ENCODE data around the gene WNT11. TPM values are rescaled to one million over a fixed set of nuclear protein-coding genes. Genes with fewer than 3 reads are reported as not detected.

The WNT11 gene
- total and polyA plus RNA-seq, 2 donors from 2014 or later = 0.80 to 2.2 TPM

DNA sequence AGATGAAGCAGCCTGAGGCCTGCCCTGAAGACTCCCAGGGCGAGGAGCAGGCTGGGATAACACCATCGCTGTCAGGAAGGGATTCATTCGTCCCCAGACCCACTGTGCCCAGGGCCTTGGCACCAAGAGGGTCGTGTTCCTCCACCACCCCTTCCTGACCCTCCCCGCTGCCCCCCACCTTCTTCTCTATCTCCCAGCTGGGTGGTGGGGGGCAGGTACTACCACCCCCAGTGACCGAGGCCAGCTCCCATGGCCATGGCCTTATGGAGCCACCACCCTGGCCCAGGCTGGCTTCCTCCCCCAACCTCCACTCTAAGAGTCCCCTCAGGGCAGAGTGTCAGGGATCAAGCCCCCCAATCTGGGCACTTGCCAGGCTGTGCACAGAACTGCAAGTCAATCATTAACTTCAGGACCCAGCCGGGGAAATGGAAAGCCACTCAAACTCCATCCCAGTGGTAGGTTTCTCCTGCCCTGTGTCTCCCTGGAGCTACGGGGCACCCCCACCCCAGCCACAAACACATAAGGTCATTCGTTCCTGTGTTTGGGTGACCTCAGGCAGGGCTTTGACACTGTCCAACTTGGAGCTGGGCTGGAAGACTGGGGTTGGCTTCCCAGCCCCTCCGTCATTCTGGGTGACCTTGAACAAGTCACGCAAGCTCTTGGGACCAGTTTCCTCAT, 33.3 kb upstream of the WNT11 start:
- H3K9ac ChIP-seq (ENCODE audit: low read length in 3 of 3) = no peak overlapping the region
- no peaks in the 10 kb centered on the region for H3K36me3 ChIP-seq (ENCODE audit: control insufficient read depth in 2 of 3, insufficient read depth in 3 of 3, low read length in 3 of 3)
- no peaks in the 10 kb centered on the region for H3K27me3 ChIP-seq (ENCODE audit: control insufficient read depth, insufficient read depth, low read length)
- intact Hi-C loops (cut with DNase I) = no loop called here
- no peak overlapping the region for H3K27ac ChIP-seq (ENCODE audit: low read depth in 2 of 2, low read length in 2 of 2)
- DNase-seq = peak in 2 of 5 donors; percentile 44 to 51
- peaks cover 0 to under 1% (median 0%) of the 10 kb centered on the region in 3 donors for H3K4me1 ChIP-seq (ENCODE audit: control insufficient read depth in 2 of 3, insufficient read depth in 2 of 3, low read depth in 1 of 3, low read length in 3 of 3)
- TF ChIP-seq, protein P1, sequence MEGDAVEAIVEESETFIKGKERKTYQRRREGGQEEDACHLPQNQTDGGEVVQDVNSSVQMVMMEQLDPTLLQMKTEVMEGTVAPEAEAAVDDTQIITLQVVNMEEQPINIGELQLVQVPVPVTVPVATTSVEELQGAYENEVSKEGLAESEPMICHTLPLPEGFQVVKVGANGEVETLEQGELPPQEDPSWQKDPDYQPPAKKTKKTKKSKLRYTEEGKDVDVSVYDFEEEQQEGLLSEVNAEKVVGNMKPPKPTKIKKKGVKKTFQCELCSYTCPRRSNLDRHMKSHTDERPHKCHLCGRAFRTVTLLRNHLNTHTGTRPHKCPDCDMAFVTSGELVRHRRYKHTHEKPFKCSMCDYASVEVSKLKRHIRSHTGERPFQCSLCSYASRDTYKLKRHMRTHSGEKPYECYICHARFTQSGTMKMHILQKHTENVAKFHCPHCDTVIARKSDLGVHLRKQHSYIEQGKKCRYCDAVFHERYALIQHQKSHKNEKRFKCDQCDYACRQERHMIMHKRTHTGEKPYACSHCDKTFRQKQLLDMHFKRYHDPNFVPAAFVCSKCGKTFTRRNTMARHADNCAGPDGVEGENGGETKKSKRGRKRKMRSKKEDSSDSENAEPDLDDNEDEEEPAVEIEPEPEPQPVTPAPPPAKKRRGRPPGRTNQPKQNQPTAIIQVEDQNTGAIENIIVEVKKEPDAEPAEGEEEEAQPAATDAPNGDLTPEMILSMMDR (IDR thresholded peaks at IDR 0.05; ENCODE audit: borderline replicate concordance, extremely low read depth, insufficient read depth) = no peak
- no peak for FAIRE-seq
- H3K9me3 ChIP-seq (ENCODE audit: control insufficient read depth in 2 of 3, insufficient read depth in 1 of 3, low read length in 3 of 3) = no peaks in the 10 kb centered on the region
- no peak overlapping the region for H3K4me3 ChIP-seq (ENCODE audit: low read length in 3 of 3)

DNA sequence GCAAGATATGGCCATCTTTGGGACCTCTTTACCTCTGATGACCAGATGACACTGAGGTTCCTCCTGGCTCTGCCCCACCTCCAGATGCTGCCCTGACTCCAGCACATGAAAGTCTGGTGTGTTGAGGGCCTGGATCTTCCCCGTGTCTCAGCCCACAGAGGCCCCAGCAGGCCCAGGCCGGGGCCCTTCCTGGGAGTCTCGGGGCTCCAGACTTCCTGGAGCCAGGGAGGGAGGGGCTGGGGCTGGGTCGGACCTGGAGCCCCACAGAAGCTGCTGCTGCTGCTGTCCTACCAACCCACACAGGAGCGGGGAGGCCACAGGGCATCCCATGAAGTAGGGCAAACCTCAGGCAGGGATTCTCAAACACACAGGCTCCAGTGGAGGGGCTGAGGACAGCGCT, 32.2 kb upstream of the WNT11 start:
- FAIRE-seq = no peak
- Histone ChIP-seq H3K9ac (ENCODE audit: low read length in 3 of 3) (no peak overlapping the region), H3K9me3 (ENCODE audit: control insufficient read depth in 2 of 3, insufficient read depth in 1 of 3, low read length in 3 of 3) (no peaks in the 10 kb centered on the region), H3K4me3 (ENCODE audit: low read length in 3 of 3) (no peak overlapping the region), H3K27me3 (ENCODE audit: control insufficient read depth, insufficient read depth, low read length) (no peaks in the 10 kb centered on the region), H3K4me1 (ENCODE audit: control insufficient read depth in 2 of 3, insufficient read depth in 2 of 3, low read depth in 1 of 3, low read length in 3 of 3) (peaks cover 0 to 5% (median 0%) of the 10 kb centered on the region in 3 donors), H3K27ac (ENCODE audit: low read depth in 2 of 2, low read length in 2 of 2) (no peak overlapping the region), H3K36me3 (ENCODE audit: control insufficient read depth in 2 of 3, insufficient read depth in 3 of 3, low read length in 3 of 3) (no peaks in the 10 kb centered on the region)
- TF ChIP-seq, protein P1 (IDR thresholded peaks at IDR 0.05; ENCODE audit: borderline replicate concordance, extremely low read depth, insufficient read depth) = no peak
- peak in 1 of 5 donors; percentile 53 for DNase-seq
- intact Hi-C loops (cut with DNase I) = no loop called here

DNA sequence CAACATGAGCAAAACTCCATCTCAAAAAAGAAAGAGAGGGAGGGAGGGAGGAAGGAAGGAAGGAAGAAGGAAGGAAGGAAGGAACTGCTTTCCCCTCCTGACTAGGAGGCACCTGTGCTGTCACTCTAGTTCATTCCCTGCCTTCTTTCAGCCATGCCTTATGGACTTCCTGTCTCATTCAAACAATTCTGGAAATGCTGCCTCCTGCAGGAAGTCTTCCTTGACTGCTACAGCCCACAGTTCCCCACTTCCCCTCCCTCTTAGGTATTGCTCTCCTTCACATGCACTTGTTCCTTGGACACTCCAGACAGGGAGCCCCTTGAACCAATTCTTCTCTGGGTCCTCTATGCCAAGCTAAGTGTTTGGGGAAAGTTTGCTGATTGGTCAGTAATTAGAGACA, 31.6 kb upstream of the WNT11 start:
- intact Hi-C loops (cut with DNase I) = no loop called here
- TF ChIP-seq, protein P1 (IDR thresholded peaks at IDR 0.05; ENCODE audit: borderline replicate concordance, extremely low read depth, insufficient read depth) = no peak
- H3K4me3 ChIP-seq (ENCODE audit: low read length in 3 of 3) = no peak overlapping the region
- DNase-seq = no peak
- no peak overlapping the region for H3K27ac ChIP-seq (ENCODE audit: low read depth in 2 of 2, low read length in 2 of 2)
- no peaks in the 10 kb centered on the region for H3K9me3 ChIP-seq (ENCODE audit: control insufficient read depth in 2 of 3, insufficient read depth in 1 of 3, low read length in 3 of 3)
- H3K36me3 ChIP-seq (ENCODE audit: control insufficient read depth in 2 of 3, insufficient read depth in 3 of 3, low read length in 3 of 3) = no peaks in the 10 kb centered on the region
- no peak overlapping the region for H3K9ac ChIP-seq (ENCODE audit: low read length in 3 of 3)
- no peaks in the 10 kb centered on the region for H3K27me3 ChIP-seq (ENCODE audit: control insufficient read depth, insufficient read depth, low read length)
- H3K4me1 ChIP-seq (ENCODE audit: control insufficient read depth in 2 of 3, insufficient read depth in 2 of 3, low read depth in 1 of 3, low read length in 3 of 3) = peaks cover 0 to 5% (median 0%) of the 10 kb centered on the region in 3 donors
- no peak for FAIRE-seq
